NCI-H82 treated with DMSO at 0.1 percent for 48 hours (cell line): Measurements from ENCODE around the gene LDHB.
"Not testable (repeated sequence)": the region's sequence is repeated elsewhere in the genome, so short reads cannot be mapped to it uniquely, and the experiment has no call there.

Source experiments
- DNase-seq: peaks from one replicate; lab custom pipeline; 2025; ENCODE audit not compliant: unreplicated experiment; lab: John Stamatoyannopoulos, UW

Gene LDHB

GRCh38 chr12:21662122-21662792 is 4.6 kb upstream of the LDHB start:
- DNase-seq = no peak

GRCh38 chr12:21661396-21662093 is 3.9 kb upstream of the LDHB start:
- not testable (repeated sequence) for DNase-seq

- no peak for DNase-seq
These were observed 1.7 kb upstream of the LDHB start for GRCh38 chr12:21659383-21659782.

GRCh38 chr12:21656905-21657325 is 727 bp downstream of the LDHB start:
- DNase-seq = no peak

GRCh38 chr12:21655591-21655990 is 2.1 kb downstream of the LDHB start:
- no peak for DNase-seq

- no peak for DNase-seq
These were observed 5.8 kb downstream of the LDHB start for GRCh38 chr12:21651821-21652220.

GRCh38 chr12:21650997-21651396 is 6.6 kb downstream of the LDHB start:
- no peak for DNase-seq

GRCh38 chr12:21649034-21649433 is 8.6 kb downstream of the LDHB start:
- DNase-seq = no peak

- DNase-seq = no peak
These were observed 9.3 kb downstream of the LDHB start for GRCh38 chr12:21648378-21648777.

- DNase-seq = no peak
These were observed 10.5 kb downstream of the LDHB start for GRCh38 chr12:21647179-21647578.

GRCh38 chr12:21645041-21645500 is 12.6 kb downstream of the LDHB start:
- peak; percentile 81 for DNase-seq

GRCh38 chr12:21644516-21644915 is 13.1 kb downstream of the LDHB start:
- DNase-seq = no peak

- no peak for DNase-seq
These were observed 13.9 kb downstream of the LDHB start for GRCh38 chr12:21643758-21644157.

- peak; percentile 52 for DNase-seq
These were observed 14.8 kb downstream of the LDHB start for GRCh38 chr12:21642707-21643389.

GRCh38 chr12:21638054-21638891 is 19.4 kb downstream of the LDHB start:
- DNase-seq = no peak

GRCh38 chr12:21634245-21634644 is 23.4 kb downstream of the LDHB start:
- no peak for DNase-seq

GRCh38 chr12:21631367-21631766 is 26.3 kb downstream of the LDHB start:
- DNase-seq = no peak

GRCh38 chr12:21627924-21628323 is 29.7 kb downstream of the LDHB start:
- DNase-seq = no peak

GRCh38 chr12:21618566-21618965 is 39.1 kb downstream of the LDHB start:
- DNase-seq = no peak

GRCh38 chr12:21617030-21617429 is 40.6 kb downstream of the LDHB start:
- DNase-seq = no peak

- DNase-seq = no peak
These were observed 42.2 kb downstream of the LDHB start for GRCh38 chr12:21615431-21615830.
